Activated naive CD4-positive, alpha-beta T cell treated with anti-CD3 and anti-CD28 coated beads, Interleukin-2, amount 10 ng/mL, durations not matched to agents 5 hours and 36 hours (primary cell): ENCODE measurements around the gene SLC39A1. TPM values are rescaled to one million over a fixed set of nuclear protein-coding genes. Genes with fewer than 3 reads are reported as not detected.

ENCODE experiments used
- microRNA-seq: library from miRNA; unstranded; fragments of <30 nt; microRNA quantifications from one replicate; pipeline ENCODE4 v1.2.0, GENCODE V29; 2022; ENCODE audit warnings: borderline microRNAs expressed, borderline replicate concordance
- total RNA-seq, 2 experiments: library from RNA; stranded (reverse); gene quantifications; one replicate each; pipeline ENCODE4 v1.2.3, GENCODE V29; 2021

SLC39A1 gene, protein sequence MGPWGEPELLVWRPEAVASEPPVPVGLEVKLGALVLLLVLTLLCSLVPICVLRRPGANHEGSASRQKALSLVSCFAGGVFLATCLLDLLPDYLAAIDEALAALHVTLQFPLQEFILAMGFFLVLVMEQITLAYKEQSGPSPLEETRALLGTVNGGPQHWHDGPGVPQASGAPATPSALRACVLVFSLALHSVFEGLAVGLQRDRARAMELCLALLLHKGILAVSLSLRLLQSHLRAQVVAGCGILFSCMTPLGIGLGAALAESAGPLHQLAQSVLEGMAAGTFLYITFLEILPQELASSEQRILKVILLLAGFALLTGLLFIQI
- 10 to 100 TPM; 27.7 to 29.7 TPM for total RNA-seq

DNA sequence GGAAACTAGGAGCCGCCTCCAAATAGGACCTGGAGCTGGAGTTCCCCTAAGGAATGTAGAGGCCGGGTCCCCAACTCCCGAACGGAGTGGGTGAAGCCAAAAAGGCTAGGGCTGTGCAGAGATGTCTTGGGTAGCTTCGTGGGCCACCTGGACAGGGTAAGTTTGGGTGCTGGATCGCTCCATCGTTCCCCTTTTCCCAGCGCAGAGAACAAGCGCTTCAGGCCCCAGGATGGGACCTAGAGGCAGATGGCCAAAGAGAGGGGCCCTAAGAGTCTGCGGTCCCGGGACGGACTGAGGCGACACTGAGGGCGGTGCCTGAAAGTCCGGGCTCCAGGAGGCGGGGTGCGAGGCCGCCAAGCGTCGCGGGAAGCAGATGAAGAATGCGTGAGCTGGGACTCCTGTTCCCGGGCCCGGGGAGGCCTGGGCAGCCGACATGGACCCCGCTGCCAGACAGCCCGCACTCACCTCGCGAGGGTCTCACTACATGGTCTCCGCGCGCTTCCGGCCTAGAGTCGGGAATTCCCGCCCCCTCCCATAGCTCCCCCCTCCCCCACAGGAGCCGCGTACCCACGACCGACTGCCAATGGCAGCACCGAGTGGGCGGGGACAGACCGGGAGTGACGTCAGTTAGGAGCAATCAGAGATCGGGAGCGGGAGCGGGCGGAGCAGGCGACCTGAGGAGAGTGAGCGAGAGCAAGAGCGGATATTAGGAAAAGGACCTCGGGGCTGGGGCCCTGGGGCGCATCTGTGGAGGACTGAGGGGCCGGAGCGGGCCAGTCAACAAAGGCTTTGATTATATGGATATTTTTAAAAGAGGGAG, at the start of gene SLC39A1:
TSS of gene SLC39A1 (minus strand) at position 508 of the 820 bp plus-strand sequence. CDS start 822 bp downstream, outside the sequence.

DNA sequence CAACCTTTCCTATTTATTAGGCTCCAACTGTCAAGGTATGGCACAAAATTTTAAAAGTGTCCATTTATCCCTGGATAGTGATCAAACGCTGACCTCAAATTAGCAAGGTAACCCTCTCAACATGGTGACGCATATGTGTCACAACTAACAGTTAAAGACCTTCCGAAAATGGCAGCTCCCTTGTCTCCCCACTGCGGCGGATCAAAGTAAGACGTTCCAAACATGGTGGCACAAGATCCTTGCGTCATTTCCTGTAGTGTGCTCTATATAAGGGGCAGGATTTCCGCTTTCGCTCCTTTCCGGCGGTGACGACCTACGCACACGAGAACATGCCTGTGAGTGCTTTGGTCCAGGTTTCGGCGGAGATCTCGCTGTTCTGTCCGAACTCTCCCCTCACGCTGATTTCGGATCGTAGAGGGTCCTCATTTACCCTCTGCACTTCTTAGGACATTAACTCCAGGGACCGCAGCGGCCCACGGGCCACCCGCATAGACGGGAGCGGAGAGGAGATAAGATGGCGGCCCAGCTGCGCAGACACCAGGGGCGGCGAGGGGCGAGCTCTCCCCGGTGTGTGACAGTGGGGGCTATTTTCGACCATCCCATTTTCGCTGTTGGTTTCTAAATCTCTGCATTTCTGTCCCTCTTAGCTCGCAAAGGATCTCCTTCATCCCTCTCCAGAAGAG, 27.3 kb upstream of the SLC39A1 start, which contains the start of gene RPS27:
TSS of gene RPS27 (plus strand) at position 295 of the 683 bp plus-strand sequence. CDS start at position 330, 35 bp downstream.

DNA sequence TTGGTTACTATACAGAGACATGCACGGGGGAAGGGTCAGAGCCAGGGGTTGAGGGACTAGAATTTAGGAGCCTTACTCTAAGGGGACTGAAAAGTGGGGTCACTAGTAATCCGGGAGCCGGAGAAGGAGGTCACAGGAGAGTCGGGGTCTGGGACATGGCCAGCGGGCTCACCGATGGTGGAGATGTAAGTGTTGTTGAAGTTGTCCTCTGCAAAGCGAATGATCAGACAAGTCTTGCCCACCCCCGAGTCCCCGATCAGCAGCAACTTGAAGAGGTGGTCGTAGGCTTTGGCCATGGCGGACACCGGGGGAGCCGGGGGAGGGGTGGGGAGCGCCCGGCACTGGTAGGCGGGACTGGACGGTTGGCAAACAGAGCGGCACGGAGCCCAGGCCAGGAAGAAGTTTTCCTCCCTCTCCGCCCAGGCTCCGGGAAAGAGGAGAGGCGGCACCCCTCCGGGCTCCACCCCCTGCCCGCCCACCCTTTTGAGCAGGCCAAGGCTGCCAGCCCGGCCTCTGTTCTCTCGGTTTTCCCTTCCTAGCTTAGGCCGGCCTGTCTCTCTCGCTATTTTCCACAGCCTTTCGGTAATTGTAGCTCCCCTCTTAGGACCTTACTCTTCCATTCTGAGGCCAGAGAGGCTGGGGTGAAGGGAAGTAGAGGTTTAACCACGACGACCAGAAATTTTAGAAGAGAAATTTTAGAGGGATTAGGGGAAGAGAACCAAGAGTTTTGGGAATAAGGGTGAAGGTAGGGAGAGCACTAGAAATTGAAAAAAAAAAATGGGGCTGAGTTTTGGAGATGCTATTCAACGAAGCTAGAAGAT, 22.8 kb upstream of the SLC39A1 start, which contains the start of gene RAB13:
TSS of gene RAB13 (minus strand) at position 399 of the 821 bp plus-strand sequence. CDS start at position 296, 103 bp downstream.

DNA sequence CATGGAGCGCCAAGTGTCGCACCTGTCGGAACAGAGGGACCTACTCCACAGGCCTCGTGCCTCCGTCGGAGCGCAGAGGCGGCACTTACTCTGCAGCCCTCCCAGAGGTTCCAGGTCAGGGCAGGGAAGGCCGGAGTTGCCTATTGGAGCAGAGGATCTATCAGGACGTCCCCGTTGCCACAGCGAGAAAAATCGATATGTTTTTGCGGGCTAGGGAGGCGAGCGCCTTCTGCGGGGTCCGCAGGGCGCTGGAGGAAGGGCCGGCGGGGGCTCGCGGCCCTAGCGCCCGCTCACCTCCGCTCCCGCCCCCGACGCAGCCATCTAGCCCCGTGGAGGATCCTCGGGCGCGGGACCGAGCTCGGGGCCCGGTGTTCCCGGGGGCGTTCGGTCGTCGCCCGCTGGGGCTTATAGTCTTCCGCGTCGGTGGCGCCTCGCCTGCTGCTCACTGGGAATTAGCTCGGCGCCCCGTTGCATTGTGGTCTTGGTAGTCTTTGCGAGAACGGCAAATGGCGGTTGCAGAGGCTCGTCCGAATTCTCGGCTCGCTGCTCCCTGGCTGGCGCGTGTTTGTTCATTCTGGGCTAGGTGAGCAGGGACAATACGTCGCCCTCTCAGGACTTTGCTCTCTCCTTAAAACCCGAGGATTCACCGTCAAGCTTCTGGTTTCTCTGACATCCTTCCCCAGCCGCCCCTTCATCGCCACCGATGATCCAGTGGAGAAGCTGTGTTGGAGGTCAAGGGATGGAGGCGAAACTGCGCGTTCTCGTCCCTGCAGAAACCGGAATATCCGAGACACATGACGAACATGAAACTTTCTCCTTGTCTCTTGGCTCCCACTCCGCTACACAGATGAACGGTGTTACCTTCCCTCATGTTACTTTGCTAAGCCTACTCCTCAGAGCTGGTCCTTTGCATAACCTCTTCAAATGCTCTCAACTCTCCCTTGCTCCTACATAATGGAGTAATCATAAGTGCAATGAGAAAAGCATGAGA, 14.2 kb upstream of the SLC39A1 start, which contains the start of gene JTB:
TSS of gene JTB (minus strand) at position 425 of the 991 bp plus-strand sequence. CDS start at position 3, 422 bp downstream.

DNA sequence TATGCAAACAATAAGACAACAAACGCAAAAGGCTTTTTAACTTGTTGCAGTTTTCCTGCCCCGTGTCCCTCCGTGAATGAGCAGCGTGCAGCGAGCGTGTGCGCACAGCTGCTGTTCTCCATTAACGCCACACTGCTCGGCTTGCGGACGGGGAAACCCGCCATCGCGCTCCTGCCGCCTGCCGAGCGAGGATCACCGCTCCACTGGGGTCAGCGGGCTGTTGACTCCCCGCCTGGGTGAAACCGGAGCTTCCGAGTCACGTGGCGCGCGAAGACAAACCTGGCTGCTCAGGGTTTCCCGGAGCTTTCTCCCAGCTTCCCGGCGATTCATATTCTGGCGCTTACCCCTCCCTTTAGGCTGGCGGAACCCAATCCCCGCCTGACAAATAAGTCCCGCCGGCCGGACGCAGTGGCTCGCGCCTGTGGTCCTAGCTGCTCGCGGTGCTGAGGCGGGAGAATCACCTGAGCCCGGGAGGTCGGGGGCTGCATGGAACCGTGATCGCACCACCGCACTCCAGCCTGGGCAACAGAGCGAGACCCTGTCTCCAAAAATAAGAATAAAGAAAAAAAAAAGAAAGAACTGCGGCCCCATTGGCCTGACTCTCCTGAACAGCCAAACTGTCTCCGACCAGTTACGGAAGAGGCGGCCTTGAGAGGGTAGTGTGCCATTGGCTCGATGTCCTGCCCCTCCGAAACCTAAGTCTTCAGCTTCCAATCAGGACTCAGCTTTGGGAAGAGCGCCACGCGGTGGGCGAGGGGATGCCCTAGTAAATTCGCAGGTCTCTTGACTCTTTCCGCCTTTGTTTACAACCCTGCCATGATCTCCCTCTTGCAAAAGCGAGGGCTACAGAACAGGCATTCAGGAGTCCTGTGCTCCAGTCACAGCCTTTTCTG, 4.0 kb upstream of the SLC39A1 start, which contains the start of gene CREB3L4:
TSS of gene CREB3L4 (plus strand) at position 796 of the 893 bp plus-strand sequence. CDS start 624 bp downstream, outside the sequence.

DNA sequence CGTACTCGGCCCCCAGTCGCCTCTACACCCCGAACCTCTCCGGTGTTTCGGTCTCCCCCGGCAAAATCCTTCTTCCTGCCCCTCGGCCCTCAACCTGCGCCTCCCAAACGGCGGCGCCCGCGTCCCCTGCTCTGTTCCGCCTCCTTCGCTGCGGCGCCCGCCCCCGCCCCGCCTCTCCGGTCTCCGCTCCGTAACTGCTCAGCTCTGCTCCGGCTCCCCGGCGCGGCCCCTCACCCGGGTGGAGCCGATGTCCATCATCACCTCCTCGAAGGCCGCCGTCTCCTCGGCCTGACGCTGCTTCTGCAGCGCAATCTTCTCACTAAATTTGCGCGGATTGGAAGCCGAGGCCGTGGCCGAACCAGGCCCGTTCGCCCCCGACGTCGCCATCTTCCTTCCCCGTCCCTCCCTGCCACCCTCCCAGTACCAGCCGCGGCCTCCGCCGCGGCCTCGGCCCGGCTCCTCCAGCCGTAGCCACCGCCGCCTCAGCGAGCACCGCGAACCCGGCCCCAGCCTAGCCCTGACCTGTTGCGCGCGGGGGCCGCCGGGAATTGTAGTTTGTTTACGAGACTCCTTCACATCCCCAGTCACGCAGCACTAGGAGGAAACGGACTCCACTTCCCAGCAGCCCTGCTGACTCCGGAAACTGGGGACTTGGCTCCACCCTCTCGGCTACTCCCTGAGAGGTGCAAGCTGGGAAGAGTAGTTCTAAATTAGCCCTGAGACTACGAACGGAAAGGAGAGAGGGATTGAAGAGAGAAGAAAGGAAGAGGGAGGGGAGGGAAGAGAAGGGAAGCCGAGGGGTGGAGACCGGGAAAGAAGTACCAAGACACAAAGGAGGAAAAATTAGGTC, 5.0 kb downstream of the SLC39A1 start, which contains the start of gene CRTC2:
TSS of gene CRTC2 (minus strand) at position 502 of the 850 bp plus-strand sequence. CDS start at position 387, 115 bp downstream.

DNA sequence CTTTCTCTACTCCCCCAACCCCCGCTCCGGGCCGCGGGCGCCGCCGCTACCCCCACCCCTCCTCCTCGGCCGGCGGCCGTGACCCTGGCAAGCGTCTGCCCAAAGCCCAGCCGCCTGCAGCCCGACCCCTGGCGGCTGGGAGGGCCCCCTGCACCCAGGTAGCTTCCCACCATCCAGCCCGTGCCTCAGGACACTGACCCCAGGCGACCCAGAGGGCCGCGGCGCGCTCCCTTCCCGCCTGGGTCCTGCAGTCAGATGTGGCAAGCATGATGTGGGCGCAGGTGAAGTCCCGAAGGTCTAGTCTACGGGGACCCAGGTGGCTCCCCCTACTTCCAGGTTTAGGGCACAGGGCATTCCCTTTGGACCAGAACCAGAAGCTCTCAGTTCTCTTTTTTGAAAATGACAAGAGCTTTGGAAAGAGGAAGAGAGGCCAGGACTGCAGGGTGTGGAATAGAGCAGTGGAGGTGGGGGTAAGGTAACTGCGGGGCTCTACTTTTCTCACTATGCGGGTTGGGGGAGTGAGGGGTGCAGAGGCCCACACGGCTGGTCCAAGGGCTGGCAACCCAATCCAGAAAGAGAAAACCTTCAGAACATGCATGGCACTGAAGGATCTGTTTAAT, 16.6 kb downstream of the SLC39A1 start, which contains the start of gene DENND4B:
TSS of gene DENND4B (minus strand) at position 97 of the 620 bp plus-strand sequence. CDS start 2,344 bp downstream, outside the sequence.

DNA sequence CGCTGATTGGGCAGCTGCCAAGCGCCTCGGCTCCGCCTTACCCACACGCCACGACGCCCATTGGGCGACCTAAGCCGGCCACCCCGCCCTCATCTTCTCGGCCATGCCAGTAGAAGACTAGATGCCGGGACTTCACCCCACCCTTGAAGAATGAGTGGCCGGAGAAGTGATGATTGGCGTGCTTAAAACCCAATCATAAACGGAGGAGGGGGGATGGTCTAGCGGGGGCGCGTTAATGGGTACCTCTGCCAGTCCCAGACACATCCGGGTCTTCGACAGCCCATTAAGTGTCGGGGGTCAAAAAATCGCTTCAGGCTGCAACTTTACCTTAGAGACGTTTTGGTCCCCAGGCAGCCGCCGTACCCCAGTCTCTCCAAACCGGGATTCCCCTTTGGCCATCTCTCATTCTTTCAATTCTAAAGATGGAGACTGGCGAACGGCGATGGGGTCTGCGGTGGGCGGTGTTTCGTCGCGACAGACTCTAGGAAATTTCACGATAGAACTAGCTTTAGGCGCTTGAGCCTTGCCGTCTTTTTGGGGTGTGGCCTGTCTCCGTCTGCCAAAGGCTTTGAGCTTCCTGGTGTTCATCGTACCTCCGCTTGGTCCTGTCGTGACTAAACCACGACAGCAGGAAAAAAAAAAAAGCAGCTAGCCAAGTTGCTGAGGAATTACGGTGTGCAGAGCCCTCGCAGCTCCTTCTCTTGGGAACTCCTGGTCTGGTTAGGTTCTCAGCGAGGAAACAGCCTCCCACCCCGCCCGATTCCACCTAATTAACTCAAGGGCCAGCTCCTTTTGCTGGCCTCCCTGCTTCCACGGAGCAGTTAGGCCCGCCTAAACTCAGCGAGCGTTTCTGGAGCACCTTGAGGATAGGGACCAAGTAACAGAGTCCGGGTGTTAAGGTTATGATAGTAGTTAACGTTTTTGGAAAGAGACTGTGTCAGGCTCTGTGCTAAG, 40.1 kb downstream of the SLC39A1 start, which contains the start of gene GATAD2B:
TSS of gene GATAD2B (minus strand) at position 1 of the 954 bp plus-strand sequence. CDS start 94,625 bp downstream, outside the sequence.

Small RNA genes within 50 kb of the gene (microRNA-seq; reads per million reads assigned to microRNA genes)
- not detected for gene MIR6737

Other genes with a start within 250 kb of the SLC39A1 start
- gene INTS3, start 235.5 kb downstream of the SLC39A1 start, total RNA-seq = 10 to 100 TPM; 59.8 to 60.1 TPM
- 10 to 100 TPM; 24.1 to 24.3 TPM for gene SLC27A3, start 188.1 kb downstream of the SLC39A1 start, total RNA-seq
- gene GATAD2B, start 40.6 kb downstream of the SLC39A1 start, total RNA-seq = 10 to 100 TPM; 77.9 to 81.5 TPM
- gene DENND4B, start 16.8 kb downstream of the SLC39A1 start, total RNA-seq = 100 to 1,000 TPM; 164 to 167 TPM
- gene CRTC2, start 4.9 kb downstream of the SLC39A1 start, total RNA-seq = 10 to 100 TPM; 82.9 to 99.8 TPM
- 1 to 10 TPM; 6.0 to 7.9 TPM for gene CREB3L4, start 4.4 kb upstream of the SLC39A1 start, total RNA-seq
- gene JTB, start 14.1 kb upstream of the SLC39A1 start, total RNA-seq = 100 to 1,000 TPM; 106 to 107 TPM
- gene RAB13, start 22.8 kb upstream of the SLC39A1 start, total RNA-seq = 1 to 10 TPM; 1.3 TPM
- gene RPS27, start 27.2 kb upstream of the SLC39A1 start, total RNA-seq = 1,000 to 10,000 TPM; 3,937 to 4,301 TPM
- under 1 TPM; 0.08 to 0.10 TPM for gene NUP210L, start 191.5 kb upstream of the SLC39A1 start, total RNA-seq
- gene TPM3, start 228.6 kb upstream of the SLC39A1 start, total RNA-seq = 100 to 1,000 TPM; 686 to 725 TPM
- gene CFAP141, start 242.8 kb upstream of the SLC39A1 start, total RNA-seq = not detected